H1 (cell line): Measurements from ENCODE around the gene SYCE1L. TPM values are rescaled to one million over a fixed set of nuclear protein-coding genes. Genes with fewer than 3 reads are reported as not detected.

ENCODE experiments used
- CTCF ChIA-PET: fragments of 300-600 bp; sonication (Branson Sonifier 250); formaldehyde crosslinking; loops from one replicate; lab custom pipeline; 2021; ENCODE audit not compliant: partially characterized antibody; lab: Charles Lee
- POLR2A ChIA-PET: fragments of 300-600 bp; sonication (Branson Sonifier 250); formaldehyde crosslinking; loops from one replicate; lab custom pipeline; 2021; ENCODE audit warnings: inconsistent platforms; ENCODE audit not compliant: partially characterized antibody; lab: Charles Lee
- DNase-seq, 2 experiments: peaks; one replicate each; pipeline versions ENCODE4 v3.0.0 to v3.0.0-alpha.2; 2010 to 2022; ENCODE audit warnings: low spot score in 2 of 2, low read depth in 1 of 2, mixed read lengths in 1 of 2
- FAIRE-seq: peaks from 2 replicates; lab custom pipeline; 2011; peaks lifted over from hg19 to GRCh38; lab: Jason Lieb, UNC
- H2AFZ ChIP-seq: 2 replicates; pipeline ENCODE4 v1.8.1; 2012; ENCODE audit warnings: low read length, inconsistent platforms
- H2AK5ac ChIP-seq: 2 replicates; pipeline ENCODE4 v1.6.1; 2013; ENCODE audit warnings: low read depth, low read length
- H2BK120ac ChIP-seq: replicated peaks from 2 replicates; pipeline ENCODE3; 2013; ENCODE audit warnings: low read depth, low read length, inconsistent platforms
- H2BK12ac ChIP-seq: 2 replicates; pipeline ENCODE4 v1.6.1; 2013; ENCODE audit warnings: low read depth, low read length
- H2BK15ac ChIP-seq: 2 replicates; pipeline ENCODE4 v1.6.1; 2013; ENCODE audit warnings: low read length
- H2BK20ac ChIP-seq: 2 replicates; pipeline ENCODE4 v1.6.1; 2013; ENCODE audit warnings: low read length
- H2BK5ac ChIP-seq: 2 replicates; pipeline ENCODE4 v1.6.1; 2013; ENCODE audit warnings: low read depth, low read length
- H3K14ac ChIP-seq: 2 replicates; pipeline ENCODE4 v1.6.1; 2013; ENCODE audit warnings: inconsistent platforms; ENCODE audit not compliant: insufficient read length
- H3K18ac ChIP-seq: 2 replicates; pipeline ENCODE4 v1.6.1; 2013; ENCODE audit warnings: low read length; ENCODE audit errors: extremely low read depth
- H3K23ac ChIP-seq: 2 replicates; pipeline ENCODE4 v1.6.1; 2013; ENCODE audit warnings: inconsistent platforms; ENCODE audit not compliant: insufficient read length
- H3K23me2 ChIP-seq: 2 replicates; pipeline ENCODE4 v1.6.1; 2013; ENCODE audit warnings: low read depth, low read length
- H3K27ac ChIP-seq: 2 replicates; pipeline ENCODE4 v1.6.1; 2011; ENCODE audit warnings: low read depth, low read length, inconsistent platforms
- H3K27me3 ChIP-seq, 4 experiments: replicated peaks in 1 of 4; 1 replicate in 1 of 4; 2 replicates in 3 of 4; pipeline versions ENCODE4 v1.6.1 to v1.8.1; 2011 to 2013; ENCODE audit warnings: low read length in 3 of 4, mild to moderate bottlenecking in 3 of 4, inconsistent platforms in 2 of 4, mixed read lengths in 2 of 4, moderate library complexity in 1 of 4; ENCODE audit not compliant: control insufficient read depth in 3 of 4, insufficient read depth in 3 of 4; ENCODE audit errors: extremely low read depth in 1 of 4
- H3K36me3 ChIP-seq, 4 experiments: 2 replicates each; pipeline versions ENCODE4 v1.6.1 to v1.8.1; 2011 to 2013; ENCODE audit warnings: mild to moderate bottlenecking in 4 of 4, low read length in 3 of 4, moderate library complexity in 2 of 4, control low read depth in 1 of 4, inconsistent platforms in 1 of 4; ENCODE audit not compliant: insufficient read depth in 4 of 4, control insufficient read depth in 2 of 4
- H3K4ac ChIP-seq: replicated peaks from 2 replicates; pipeline ENCODE3; 2013; ENCODE audit warnings: low read length, low read depth, mixed read lengths, inconsistent platforms; ENCODE audit not compliant: insufficient read length
- H3K4me1 ChIP-seq, 4 experiments: replicated peaks in 1 of 4; 1 replicate in 1 of 4; 2 replicates in 3 of 4; pipeline versions ENCODE4 v1.6.1 to v1.8.1; 2011 to 2013; ENCODE audit warnings: low read length in 3 of 4, inconsistent platforms in 2 of 4, mixed read lengths in 1 of 4; ENCODE audit not compliant: insufficient read depth in 4 of 4, control insufficient read depth in 3 of 4
- H3K4me2 ChIP-seq, 2 experiments: 2 replicates each; pipeline versions ENCODE4 v1.6.1 to v1.8.1; 2011 to 2013; ENCODE audit warnings: low read depth in 2 of 2, low read length in 2 of 2, control low read depth in 1 of 2, inconsistent platforms in 1 of 2, mild to moderate bottlenecking in 1 of 2; ENCODE audit not compliant: insufficient read depth in 1 of 2
- H3K4me3 ChIP-seq, 4 experiments: fragments of 200-600, 300-600 bp in 1 of 4; sonication (generic), shearing (Covaris generic), sonication (Bioruptor Twin) in 1 of 4; 2 replicates each; pipeline versions ENCODE4 v1.5.1 to v1.8.1; 2011 to 2016; ENCODE audit warnings: low read length in 4 of 4, low read depth in 3 of 4, control low read depth in 2 of 4, inconsistent platforms in 2 of 4, mild to moderate bottlenecking in 2 of 4, mixed read lengths in 1 of 4, moderate library complexity in 1 of 4; ENCODE audit not compliant: insufficient read depth in 2 of 4; ENCODE audit errors: extremely low read depth in 1 of 4
- H3K56ac ChIP-seq: replicated peaks from 2 replicates; pipeline ENCODE3; 2013; ENCODE audit warnings: low read depth, mild to moderate bottlenecking, mixed read lengths, low read length, inconsistent platforms; ENCODE audit not compliant: insufficient read length
- H3K79me1 ChIP-seq: 2 replicates; pipeline ENCODE4 v1.6.1; 2013; ENCODE audit warnings: low read depth, low read length, control low read depth
- H3K79me2 ChIP-seq, 2 experiments: 2 replicates each; pipeline versions ENCODE4 v1.6.1 to v1.8.1; 2012 to 2013; ENCODE audit warnings: low read length in 2 of 2, mild to moderate bottlenecking in 2 of 2, inconsistent platforms in 1 of 2; ENCODE audit not compliant: insufficient read depth in 2 of 2, control insufficient read depth in 1 of 2
- H3K9ac ChIP-seq, 4 experiments: replicated peaks in 1 of 4; 1 replicate in 1 of 4; 2 replicates in 3 of 4; pipeline versions ENCODE4 v1.6.1 to v1.8.1; 2011 to 2013; ENCODE audit warnings: low read depth in 3 of 4, low read length in 3 of 4, control low read depth in 2 of 4, mild to moderate bottlenecking in 2 of 4, moderate library complexity in 2 of 4, inconsistent platforms in 1 of 4; ENCODE audit errors: extremely low read depth in 1 of 4
- H3K9me3 ChIP-seq, 2 experiments: 2 replicates each; pipeline versions ENCODE4 v1.6.1 to v1.8.1; 2012 to 2013; ENCODE audit warnings: mild to moderate bottlenecking in 2 of 2, moderate library complexity in 2 of 2, control low read depth in 1 of 2, inconsistent platforms in 1 of 2, low read depth in 1 of 2, low read length in 1 of 2, mixed read lengths in 1 of 2; ENCODE audit not compliant: insufficient read depth in 2 of 2
- H4K20me1 ChIP-seq, 2 experiments: replicated peaks in 1 of 2; 2 replicates each; pipeline versions ENCODE3 to v1.8.1; 2011 to 2013; ENCODE audit warnings: inconsistent platforms in 2 of 2, low read length in 2 of 2, mild to moderate bottlenecking in 1 of 2; ENCODE audit not compliant: insufficient read depth in 2 of 2, control insufficient read depth in 1 of 2
- H4K5ac ChIP-seq: 2 replicates; pipeline ENCODE4 v1.6.1; 2013; ENCODE audit warnings: low read length, low read depth, mixed read lengths, inconsistent platforms; ENCODE audit not compliant: insufficient read length
- H4K8ac ChIP-seq: 2 replicates; pipeline ENCODE4 v1.8.0; 2013; ENCODE audit warnings: mild to moderate bottlenecking, moderate library complexity, low read length, inconsistent platforms; ENCODE audit not compliant: insufficient read depth; ENCODE audit errors: extremely low read depth
- H4K91ac ChIP-seq: replicated peaks from 2 replicates; pipeline ENCODE3; 2013; ENCODE audit warnings: low read length, mixed read lengths, inconsistent platforms; ENCODE audit not compliant: insufficient read length
- GTF2F1 ChIP-seq: IDR thresholded peaks from 2 replicates; pipeline ENCODE4 v1.6.1; 2012; ENCODE audit warnings: low read depth, low read length, improper control_type of control experiment, borderline replicate concordance
- HDAC6 ChIP-seq: IDR thresholded peaks from one replicate; pipeline ENCODE4 v1.7.1; 2012; ENCODE audit warnings: low read depth, mild to moderate bottlenecking, inconsistent platforms, low read length, moderate library complexity
- KDM1A ChIP-seq: fragments of 200-600, 300-600 bp; sonication (generic); IDR thresholded peaks from 2 replicates; pipeline ENCODE4 v1.7.1; 2016; ENCODE audit warnings: mild to moderate bottlenecking, low read length, borderline replicate concordance
- RNF2 ChIP-seq: fragments of 200-900, 300-1000 bp; sonication (generic); IDR thresholded peaks from 2 replicates; pipeline ENCODE4 v1.7.1; 2016; ENCODE audit warnings: borderline replicate concordance, low read depth, mild to moderate bottlenecking, antibody characterized with exemption, low read length; ENCODE audit not compliant: poor library complexity, severe bottlenecking; ENCODE audit errors: missing control alignments
- WGBS, 2 experiments: shearing (Covaris generic) in 1 of 2; methylation state at CpG; one replicate each; pipeline versions ENCODE4 v1.1.6 to v1.1.7; 2013 to 2015; ENCODE audit warnings: low lambda C conversion rate in 2 of 2, mixed read lengths in 2 of 2, inconsistent platforms in 1 of 2, low coverage in 1 of 2, missing lambda C conversion rate in 1 of 2; ENCODE audit not compliant: insufficient replicate concordance in 2 of 2, insufficient coverage in 1 of 2, insufficient read length in 1 of 2; ENCODE audit errors: extremely low coverage in 1 of 2, missing lambda C conversion rate in 1 of 2; 5-methylcytosine and 5-hydroxymethylcytosine counted together
- polyA plus RNA-seq, 7 experiments: library from polyadenylated mRNA; depleted of rRNA in 3 of 7; stranded (reverse) in 5 of 7; unstranded in 2 of 7; fragments of >200 nt in 5 of 7; fragments of 200-250 nt in 2 of 7; gene quantifications; 1 replicate in 5 of 7; 2 replicates in 1 of 7; 4 replicates in 1 of 7; pipeline versions ENCODE4 v1.2.1 to v1.2.3, GENCODE V29; 2011 to 2013; ENCODE audit warnings: missing spikeins in 2 of 7, mixed read lengths in 2 of 7
- total RNA-seq: library from RNA; stranded (reverse); fragmentation: NEBNext Ultra II Directional; extraction: Animal tissue kit (Norgen Biotek cat#: 25700); gene quantifications from 2 replicates; pipeline ENCODE4 v1.2.1, GENCODE V29; 2021
- TF ChIP-seq, protein P1 (sequence below), 3 experiments: IDR thresholded peaks; 1 replicate in 2 of 3; 2 replicates in 1 of 3; pipeline versions ENCODE4 v1.5.1 to v1.6.1; 2011; ENCODE audit warnings: low read length in 3 of 3, mild to moderate bottlenecking in 3 of 3, inconsistent platforms in 2 of 3, low read depth in 1 of 3, moderate library complexity in 1 of 3; ENCODE audit not compliant: insufficient read depth in 1 of 3; ENCODE audit errors: control extremely low read depth in 1 of 3

Gene SYCE1L
- total and polyA plus RNA-seq, 2 of the 8 experiments (the other 6 are each of a cell fraction or from before 2014, with no cell fraction given): 5.8 to 6.8 TPM

DNA sequence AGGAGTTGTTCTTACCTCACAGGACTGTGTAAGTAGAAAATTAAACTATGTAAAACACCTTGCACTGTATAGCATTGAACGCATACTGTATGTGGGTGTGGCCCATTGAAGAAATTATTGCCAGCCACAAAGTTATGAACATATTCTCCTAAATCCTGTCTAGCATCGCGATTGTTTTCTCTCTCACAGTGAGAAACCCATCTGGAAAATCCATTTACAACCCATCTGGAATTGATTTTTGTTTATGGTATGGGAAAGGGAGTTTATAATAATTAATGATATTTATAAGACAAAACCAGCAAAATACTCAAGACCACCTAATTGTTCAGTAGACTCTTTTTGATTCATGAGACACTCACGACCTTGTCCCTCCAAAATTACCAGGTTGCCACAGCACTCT lies 30.3 kb upstream of the SYCE1L start:
- FAIRE-seq: no peak
- ChIA-PET CTCF (interaction anchor here (0.5 to 4.9 kb wide), 31 partner anchors 8 to 1358 kb away, joined by 3 to 46 read pairs (median 4); no protein-coding TSS in a partner anchor), POLR2A (no interaction called here)
- Histone ChIP-seq H2AFZ (no peak overlapping the region), H4K5ac (no peak overlapping the region), H3K79me1 (no peaks in the 10 kb centered on the region), H3K4me2 (no peak overlapping the region), H3K14ac (no peak overlapping the region), H3K9me3 (no peaks in the 10 kb centered on the region), H3K56ac (no peak overlapping the region), H2BK15ac (no peak overlapping the region), H3K23me2 (no peaks in the 10 kb centered on the region), H3K4me3 (no peak overlapping the region), H3K18ac (no peak overlapping the region), H2BK20ac (no peak overlapping the region), H3K4ac (no peak overlapping the region), H4K91ac (no peak overlapping the region), H3K4me1 (no peaks in the 10 kb centered on the region), H2AK5ac (no peak overlapping the region), H2BK12ac (no peak overlapping the region), H3K79me2 (no peaks in the 10 kb centered on the region), H2BK5ac (no peak overlapping the region), H2BK120ac (no peak overlapping the region), H3K27me3 (no peaks in the 10 kb centered on the region), H3K9ac (no peak overlapping the region; a peak in 1 of 7 replicates), H3K23ac (no peak overlapping the region), H3K36me3 (no peaks in the 10 kb centered on the region), H4K8ac (no peak overlapping the region), H3K27ac (no peak overlapping the region), H4K20me1 (no peaks in the 10 kb centered on the region)
- no peak for DNase-seq
- 89% methylated on average over 4 of the region's 4 CpGs; no CpG with 5 or more reads in 1 of the 2 experiments for WGBS, 2 experiments
- TF ChIP-seq RNF2 (no peak), GTF2F1 (no peak), HDAC6 (no peak), KDM1A (no peak)
- TF ChIP-seq, protein P1, sequence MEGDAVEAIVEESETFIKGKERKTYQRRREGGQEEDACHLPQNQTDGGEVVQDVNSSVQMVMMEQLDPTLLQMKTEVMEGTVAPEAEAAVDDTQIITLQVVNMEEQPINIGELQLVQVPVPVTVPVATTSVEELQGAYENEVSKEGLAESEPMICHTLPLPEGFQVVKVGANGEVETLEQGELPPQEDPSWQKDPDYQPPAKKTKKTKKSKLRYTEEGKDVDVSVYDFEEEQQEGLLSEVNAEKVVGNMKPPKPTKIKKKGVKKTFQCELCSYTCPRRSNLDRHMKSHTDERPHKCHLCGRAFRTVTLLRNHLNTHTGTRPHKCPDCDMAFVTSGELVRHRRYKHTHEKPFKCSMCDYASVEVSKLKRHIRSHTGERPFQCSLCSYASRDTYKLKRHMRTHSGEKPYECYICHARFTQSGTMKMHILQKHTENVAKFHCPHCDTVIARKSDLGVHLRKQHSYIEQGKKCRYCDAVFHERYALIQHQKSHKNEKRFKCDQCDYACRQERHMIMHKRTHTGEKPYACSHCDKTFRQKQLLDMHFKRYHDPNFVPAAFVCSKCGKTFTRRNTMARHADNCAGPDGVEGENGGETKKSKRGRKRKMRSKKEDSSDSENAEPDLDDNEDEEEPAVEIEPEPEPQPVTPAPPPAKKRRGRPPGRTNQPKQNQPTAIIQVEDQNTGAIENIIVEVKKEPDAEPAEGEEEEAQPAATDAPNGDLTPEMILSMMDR (IDR thresholded peaks at IDR 0.05; ENCODE audit: control extremely low read depth in 1 of 3, insufficient read depth in 1 of 3, low read depth in 1 of 3, low read length in 3 of 3): no peak
